ENCODE data around the gene PDLIM4. TPM values are rescaled to one million over a fixed set of nuclear protein-coding genes. Genes with fewer than 3 reads are reported as not detected.

Gene PDLIM4
- total RNA-seq, 2 donors from 2014 or later: 35.9 to 50.2 TPM

- no peak for TF ChIP-seq POLR2A (IDR thresholded peaks at IDR 0.05)
- TF ChIP-seq CTCF (IDR thresholded peaks at IDR 0.05): no peak
- no peak for TF ChIP-seq POLR2AphosphoS5 (IDR thresholded peaks at IDR 0.05)
- no peaks in the 10 kb centered on the region for H3K27me3 ChIP-seq (replicated peaks; ENCODE audit: insufficient read depth)
- no peaks in the 10 kb centered on the region for H3K4me1 ChIP-seq (replicated peaks)
- H3K4me3 ChIP-seq: no peak overlapping the region
- H3K36me3 ChIP-seq: no peaks in the 10 kb centered on the region
- no peak overlapping the region for H3K27ac ChIP-seq
- DNase-seq (ENCODE audit: low spot score): no peak
- WGBS: 89% methylated on average over 5 of the region's 5 CpGs
- H3K9me3 ChIP-seq: no peaks in the 10 kb centered on the region
- intact Hi-C loops (cut with DNase I): no loop called here
Observed at GRCh38 chr5:132275367-132276220, 18.1 kb downstream of the PDLIM4 start.

GRCh38 chr5:132277256-132277655 lies 19.8 kb downstream of the PDLIM4 start:
- Histone ChIP-seq H3K4me1 (replicated peaks) (no peaks in the 10 kb centered on the region), H3K4me3 (no peak overlapping the region), H3K9me3 (no peaks in the 10 kb centered on the region), H3K36me3 (no peaks in the 10 kb centered on the region), H3K27ac (no peak overlapping the region), H3K27me3 (replicated peaks; ENCODE audit: insufficient read depth) (no peaks in the 10 kb centered on the region)
- TF ChIP-seq POLR2A (IDR thresholded peaks at IDR 0.05): no peak
- no peak for TF ChIP-seq POLR2AphosphoS5 (IDR thresholded peaks at IDR 0.05)
- TF ChIP-seq CTCF (IDR thresholded peaks at IDR 0.05): no peak
- DNase-seq (ENCODE audit: low spot score): no peak
- intact Hi-C loops (cut with DNase I): no loop called here
- WGBS: 56% methylated on average over 6 of the region's 6 CpGs

GRCh38 chr5:132277971-132278853 lies 20.7 kb downstream of the PDLIM4 start:
- TF ChIP-seq POLR2AphosphoS5 (IDR thresholded peaks at IDR 0.05) (no peak), POLR2A (IDR thresholded peaks at IDR 0.05) (no peak)
- 73% methylated on average over 6 of the region's 6 CpGs for WGBS
- Histone ChIP-seq H3K27ac (no peak overlapping the region), H3K4me3 (no peak overlapping the region), H3K4me1 (replicated peaks) (no peaks in the 10 kb centered on the region), H3K36me3 (no peaks in the 10 kb centered on the region), H3K27me3 (replicated peaks; ENCODE audit: insufficient read depth) (no peaks in the 10 kb centered on the region), H3K9me3 (no peaks in the 10 kb centered on the region)
- no peak for DNase-seq (ENCODE audit: low spot score)
- intact Hi-C loops (cut with DNase I): no loop called here

- no peak overlapping the region for H3K27ac ChIP-seq
- no peak overlapping the region for H3K4me3 ChIP-seq
- no peak for DNase-seq (ENCODE audit: low spot score)
- WGBS: 100% methylated on average over 3 of the region's 3 CpGs
- intact Hi-C loops (cut with DNase I): no loop called here
- no peaks in the 10 kb centered on the region for H3K4me1 ChIP-seq (replicated peaks)
- H3K27me3 ChIP-seq (replicated peaks; ENCODE audit: insufficient read depth): no peaks in the 10 kb centered on the region
- H3K36me3 ChIP-seq: no peaks in the 10 kb centered on the region
- H3K9me3 ChIP-seq: no peaks in the 10 kb centered on the region
- no peak for TF ChIP-seq POLR2AphosphoS5 (IDR thresholded peaks at IDR 0.05)
- TF ChIP-seq POLR2A (IDR thresholded peaks at IDR 0.05): no peak
- TF ChIP-seq CTCF (IDR thresholded peaks at IDR 0.05): no peak
Observed at GRCh38 chr5:132279801-132280200, 22.3 kb downstream of the PDLIM4 start.

All from prostate gland (tissue), 2 donors.